ENCODE measurements around the gene NHLRC4.
"Not testable (repeated sequence)": the region's sequence is repeated elsewhere in the genome, so short reads cannot be mapped to it uniquely, and the experiment has no call there.

Gene NHLRC4

GRCh38 chr16:586047-586644 lies 19.3 kb downstream of the NHLRC4 start:
- DNase-seq: no peak

DNA sequence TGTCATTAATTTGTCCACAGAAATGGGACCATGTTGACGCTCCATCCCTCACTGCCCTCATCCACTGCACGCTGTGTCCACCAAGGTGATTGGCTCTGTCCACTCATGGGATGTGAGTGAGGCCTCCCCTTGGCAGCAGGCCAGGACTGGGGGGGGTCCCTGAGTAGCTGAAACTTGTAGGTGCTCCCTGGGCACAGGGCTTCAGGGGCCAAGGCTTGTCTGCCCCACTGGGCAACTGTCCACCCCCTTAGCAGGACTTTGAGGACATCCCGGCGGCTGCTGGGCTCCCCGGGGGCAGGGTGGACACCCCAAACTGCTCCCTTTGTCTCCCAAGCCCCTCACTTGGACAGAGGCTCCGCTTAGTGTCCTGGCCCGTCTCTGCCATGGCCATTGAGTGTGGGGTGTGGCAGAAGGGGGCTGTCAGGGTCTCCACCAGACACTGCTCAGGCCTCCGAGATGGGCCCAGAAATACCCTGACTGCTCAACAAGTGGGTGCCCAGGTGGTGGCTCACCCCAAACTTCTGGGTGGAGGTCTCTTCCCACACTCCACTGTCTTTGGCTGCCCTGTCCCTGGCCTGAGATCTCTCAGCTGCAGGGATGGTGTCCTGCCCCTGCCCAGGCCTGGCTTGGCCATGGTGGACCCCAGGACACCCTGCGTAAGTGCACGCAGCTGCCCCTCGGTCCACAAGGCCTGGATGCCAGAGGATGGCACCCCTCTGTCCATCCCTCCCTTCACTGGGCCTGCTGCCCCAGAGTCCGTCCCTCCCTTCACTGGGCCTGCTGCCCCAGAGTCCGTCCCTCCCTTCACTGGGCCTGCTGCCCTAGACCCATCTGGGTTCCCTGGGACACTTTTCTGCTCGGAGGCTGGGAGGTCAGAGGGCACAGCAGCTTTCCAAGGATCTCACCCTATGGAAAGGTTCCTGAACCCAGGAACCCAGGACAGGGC lies 20.1 kb downstream of the NHLRC4 start:
- DNase-seq: peak; percentile 34

DNA sequence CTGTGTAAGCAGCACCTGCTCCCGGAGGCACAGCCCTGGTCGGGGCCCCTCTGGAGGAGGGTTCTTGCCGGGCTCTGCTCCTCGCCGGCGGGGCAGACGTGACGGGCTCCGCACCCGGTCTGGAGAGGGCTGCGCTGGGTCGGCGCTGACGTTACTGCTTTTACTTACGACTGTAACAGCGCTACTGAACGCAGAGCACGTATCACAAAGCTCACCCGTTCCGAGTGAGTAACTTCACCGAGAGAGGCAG lies 21.8 kb downstream of the NHLRC4 start:
- DNase-seq: peak; percentile 82

- peak; percentile 96 for DNase-seq
Observed at GRCh38 chr16:588889-589657, 22.3 kb downstream of the NHLRC4 start.

GRCh38 chr16:589658-590187 lies 22.9 kb downstream of the NHLRC4 start, which contains the start of gene RAB40C:
TSS of gene RAB40C (plus strand) at chr16:590066. CDS start at chr16:590292, 226 bp downstream.
- peak; percentile 99 for DNase-seq

- no peak for DNase-seq
Observed at GRCh38 chr16:590188-590814, 23.5 kb downstream of the NHLRC4 start.

- DNase-seq: no peak
Observed at GRCh38 chr16:590815-591200, 24.0 kb downstream of the NHLRC4 start.

DNA sequence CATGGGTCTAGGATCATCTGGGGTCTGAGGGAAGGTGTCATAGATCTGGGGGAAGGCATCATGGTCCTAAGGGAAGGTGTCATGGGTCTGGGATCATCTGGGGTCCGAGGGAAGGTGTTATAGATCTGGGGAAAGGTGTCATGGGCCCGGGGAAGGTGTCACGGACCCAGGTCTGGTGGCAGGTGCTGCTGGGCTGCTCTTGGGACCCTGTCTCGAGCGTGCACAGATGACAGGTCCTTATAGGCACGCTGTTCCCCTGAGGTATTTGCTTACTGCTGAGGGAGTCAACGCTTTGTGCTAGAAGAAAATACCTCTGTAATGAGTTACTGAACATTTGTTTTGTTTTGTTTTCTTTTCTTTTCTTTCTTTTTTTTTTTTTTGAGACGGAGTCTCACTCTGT lies 24.4 kb downstream of the NHLRC4 start:
- DNase-seq: no peak

DNA sequence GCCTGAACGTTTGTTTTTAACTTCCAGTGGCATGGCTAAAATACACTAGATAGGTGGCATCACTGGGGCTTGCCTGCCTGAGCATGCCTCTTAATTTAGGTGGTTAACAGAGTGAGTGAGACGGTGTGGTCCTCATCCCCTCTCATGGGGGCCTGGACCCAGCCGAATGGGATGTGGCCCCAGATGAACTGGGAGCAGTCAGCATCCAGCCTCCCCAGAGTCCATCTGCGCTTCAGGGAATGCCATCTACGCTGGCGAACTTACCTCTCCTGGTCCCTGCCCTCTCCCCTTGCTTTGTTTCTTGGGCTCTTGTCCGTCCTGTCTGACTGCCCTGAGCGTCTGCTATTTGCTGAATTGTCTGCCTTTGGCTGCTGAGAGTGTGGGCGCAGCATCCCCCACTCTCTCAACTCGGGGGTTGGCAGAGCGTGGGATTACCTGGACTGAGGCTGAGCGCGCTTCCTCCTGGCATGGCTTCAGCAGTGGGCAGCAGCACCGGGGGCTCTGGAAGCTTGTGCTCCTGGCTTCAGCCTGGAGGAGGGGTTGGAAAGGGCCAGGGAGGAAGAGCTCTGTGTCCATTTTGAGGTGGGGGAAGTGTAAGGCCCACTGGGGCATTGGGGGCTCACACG lies 25.2 kb downstream of the NHLRC4 start:
- DNase-seq: no peak

- peak; percentile 80 for DNase-seq
Observed at GRCh38 chr16:592518-593306, 25.9 kb downstream of the NHLRC4 start.

DNA sequence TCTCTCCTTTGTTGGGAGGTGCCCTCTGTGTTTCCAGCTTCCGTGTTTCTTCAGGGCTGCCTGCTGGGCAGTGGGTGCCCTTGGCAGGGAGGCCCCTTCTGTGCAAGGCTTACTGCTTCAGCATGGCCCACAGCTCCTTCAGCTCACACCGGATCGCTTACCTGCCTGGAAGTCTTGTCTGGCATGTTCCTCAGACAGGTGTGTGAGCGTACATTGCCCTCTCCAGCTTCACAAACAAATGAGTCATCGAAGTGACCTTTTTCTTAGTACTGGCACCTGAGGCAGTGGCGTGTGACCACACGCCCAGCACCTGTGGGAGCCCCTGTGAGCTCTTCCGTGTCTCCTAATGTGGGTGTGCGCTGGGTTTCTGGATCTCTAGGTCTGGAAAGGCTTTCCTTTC lies 26.6 kb downstream of the NHLRC4 start:
- DNase-seq: no peak

- DNase-seq: no peak
Observed at GRCh38 chr16:593807-594206, 27.0 kb downstream of the NHLRC4 start.

DNA sequence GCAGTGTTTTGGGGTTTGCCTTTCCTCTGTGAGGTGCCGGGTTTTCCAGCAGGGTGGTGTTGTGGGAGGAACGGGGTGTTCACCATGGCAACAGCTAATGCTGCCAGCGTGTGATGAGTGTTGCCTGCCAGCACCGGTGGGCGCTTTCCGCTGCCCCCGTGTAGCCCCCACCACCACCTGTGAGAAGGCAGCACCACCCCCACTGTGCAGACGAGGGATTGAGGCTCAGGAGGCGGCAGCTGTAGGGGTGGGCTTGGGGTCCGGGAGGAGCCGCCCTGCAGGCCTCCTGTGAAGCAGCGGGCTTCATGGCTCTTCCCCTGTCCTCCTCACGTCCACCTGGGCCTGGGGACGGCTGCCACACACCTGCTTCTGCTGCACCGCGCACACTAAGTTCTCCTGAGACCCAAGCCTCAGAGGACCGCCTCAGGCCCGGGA lies 28.3 kb downstream of the NHLRC4 start:
- DNase-seq: no peak

GRCh38 chr16:595942-596735 lies 29.3 kb downstream of the NHLRC4 start:
- DNase-seq: no peak

- no peak for DNase-seq
Observed at GRCh38 chr16:596736-597060, 29.9 kb downstream of the NHLRC4 start.

DNA sequence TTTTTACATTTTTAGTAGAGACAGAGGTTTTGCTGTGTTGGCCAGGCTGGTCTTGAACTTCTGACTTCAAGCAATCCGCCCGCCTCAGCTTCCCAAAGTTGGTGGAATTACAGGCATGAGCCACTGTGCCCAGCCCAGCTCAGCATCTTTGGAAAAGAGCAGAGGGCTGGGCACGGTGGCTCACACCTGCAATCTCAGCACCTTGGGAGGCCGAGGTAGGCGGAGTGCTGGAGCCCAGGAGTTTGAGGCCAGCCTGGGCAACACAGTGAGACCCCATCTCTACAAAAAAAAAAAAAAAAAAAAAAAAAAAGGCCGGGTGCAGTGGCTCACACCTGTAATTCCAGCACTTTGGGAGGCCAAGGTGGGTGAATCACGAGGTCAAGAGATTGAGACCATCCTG lies 30.9 kb downstream of the NHLRC4 start:
- not testable (repeated sequence) for DNase-seq

GRCh38 chr16:598823-599739 lies 32.3 kb downstream of the NHLRC4 start:
- DNase-seq: no peak

DNA sequence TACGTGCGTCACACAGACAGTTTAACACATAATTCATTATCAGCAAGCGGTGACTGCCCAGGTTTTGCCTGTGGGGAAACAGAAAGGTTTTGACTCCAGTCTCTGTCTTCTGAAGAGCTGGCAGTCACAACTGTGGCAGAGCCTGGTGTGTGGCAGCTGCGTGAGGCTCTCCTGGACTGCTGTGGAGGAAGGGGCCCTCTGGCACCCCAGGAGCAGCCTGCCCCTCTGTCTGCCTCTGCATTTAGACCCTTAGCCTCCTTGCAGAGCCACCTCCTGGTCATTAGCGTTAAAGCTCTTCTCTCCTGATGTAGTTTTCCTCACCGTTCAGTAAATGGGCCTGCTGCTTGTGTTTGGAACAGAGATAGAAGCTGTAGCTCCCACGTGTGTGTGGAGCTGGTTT lies 34.0 kb downstream of the NHLRC4 start:
- DNase-seq: peak; percentile 71

DNA sequence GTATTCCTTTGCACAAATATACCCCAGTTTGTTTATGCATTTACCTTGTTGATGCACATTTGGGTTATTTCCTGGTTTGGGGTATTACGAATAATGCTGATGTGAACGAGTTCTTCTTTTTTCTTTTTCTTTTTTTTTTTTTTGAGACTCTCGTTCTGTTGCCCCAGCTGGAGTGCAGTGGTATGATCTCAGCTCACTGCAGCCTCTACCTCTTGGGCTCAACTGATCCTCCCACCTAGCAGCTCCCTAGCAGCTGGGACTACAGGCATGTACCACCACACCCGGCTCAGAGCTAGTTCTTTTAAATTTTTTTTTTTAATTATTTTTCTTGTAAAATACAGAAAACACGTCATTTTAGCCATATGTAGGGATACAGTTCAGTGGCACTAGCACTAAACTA lies 37.1 kb downstream of the NHLRC4 start:
- no peak for DNase-seq
